Sigmoid colon (tissue), 7 donors: ENCODE results near the gene ARID5B. TPM values are rescaled to one million over a fixed set of nuclear protein-coding genes. Genes with fewer than 3 reads are reported as not detected.
"Not testable (repeated sequence)": the region's sequence is repeated elsewhere in the genome, so short reads cannot be mapped to it uniquely, and the experiment has no call there.

Source experiments
- DNase-seq: peaks from one replicate; pipeline ENCODE4 v3.0.0-alpha.2; 2019
- H3K27ac ChIP-seq, 4 donors: fragments of 200-600 bp; sonication (generic); one replicate each; pipeline ENCODE4 v1.5.1; 2016 to 2019; ENCODE audit warnings: mild to moderate bottlenecking in 1 of 4
- H3K27me3 ChIP-seq, 3 donors: fragments of 200-600 bp; sonication (generic); one replicate each; pipeline ENCODE4 v1.5.1; 2019; ENCODE audit warnings: mild to moderate bottlenecking in 1 of 3
- H3K36me3 ChIP-seq, 4 donors: fragments of 200-600 bp; sonication (generic); one replicate each; pipeline ENCODE4 v1.5.1; 2016 to 2019
- H3K4me1 ChIP-seq, 4 donors: fragments of 200-600 bp; sonication (generic); one replicate each; pipeline ENCODE4 v1.5.1; 2017 to 2019
- H3K4me3 ChIP-seq, 4 donors: fragments of 200-600 bp; sonication (generic); one replicate each; pipeline ENCODE4 v1.5.1; 2017 to 2019; ENCODE audit warnings: mild to moderate bottlenecking in 2 of 4, moderate library complexity in 1 of 4
- H3K9me3 ChIP-seq, 4 donors: fragments of 200-600 bp in 3 of 4; sonication (generic) in 3 of 4; one replicate each; pipeline versions ENCODE4 v1.5.1 to v1.6.1; 2013 to 2019
- EP300 ChIP-seq, 4 donors: sonication (generic); formaldehyde crosslinking; IDR thresholded peaks; one replicate each; pipeline ENCODE4 v1.6.1; 2017; ENCODE audit warnings: antibody characterized with exemption in 4 of 4
- POLR2A ChIP-seq, 2 donors: fragments of 450-650 bp; IDR thresholded peaks; one replicate each; pipeline ENCODE4 v1.6.1; 2016; ENCODE audit warnings: antibody characterized with exemption in 2 of 2, mild to moderate bottlenecking in 2 of 2, moderate library complexity in 2 of 2
- POLR2AphosphoS5 ChIP-seq, 4 donors: sonication (generic); formaldehyde crosslinking; IDR thresholded peaks; one replicate each; pipeline ENCODE4 v1.6.1; 2017; ENCODE audit warnings: antibody characterized with exemption in 4 of 4
- WGBS, 2 donors: extraction: QIAGEN DNeasy Blood & Tissue Kit; methylation state at CpG; one replicate each; pipeline ENCODE4 v1.1.7; 2013; 5-methylcytosine and 5-hydroxymethylcytosine counted together
- intact Hi-C: fragments of 100-400 bp; cut with DNase I; formaldehyde crosslinking; loops from one replicate; pipeline ENCODE4 v1.15.1; 2023
- polyA plus RNA-seq, 3 donors: library from polyadenylated mRNA; stranded (reverse); fragments of 200-250 nt; gene quantifications; one replicate each; pipeline ENCODE4 v1.2.3, GENCODE V29; 2013
- total RNA-seq, 4 donors: library from RNA; depleted of rRNA; stranded (reverse); fragments of >200 nt; gene quantifications; one replicate each; pipeline ENCODE4 v1.1.0, GENCODE V29; 2016
- TF ChIP-seq, protein P1 (sequence below), 4 experiments: fragments of 450-650 bp in 3 of 4; fragments of 200-600 bp in 1 of 4; IDR thresholded peaks; one replicate each; pipeline ENCODE4 v1.5.1; 2016 to 2019; ENCODE audit warnings: antibody characterized with exemption in 4 of 4, mild to moderate bottlenecking in 3 of 4, moderate library complexity in 2 of 4
- donor health status: healthy with polysubstance abuse.
- donor health status: Bipolar disorder and iron deficiency.
- donor health status: healthy.

Gene ARID5B
- total and polyA plus RNA-seq, 7 donors, result 2.3 to 109 (median 29.6) TPM

DNA sequence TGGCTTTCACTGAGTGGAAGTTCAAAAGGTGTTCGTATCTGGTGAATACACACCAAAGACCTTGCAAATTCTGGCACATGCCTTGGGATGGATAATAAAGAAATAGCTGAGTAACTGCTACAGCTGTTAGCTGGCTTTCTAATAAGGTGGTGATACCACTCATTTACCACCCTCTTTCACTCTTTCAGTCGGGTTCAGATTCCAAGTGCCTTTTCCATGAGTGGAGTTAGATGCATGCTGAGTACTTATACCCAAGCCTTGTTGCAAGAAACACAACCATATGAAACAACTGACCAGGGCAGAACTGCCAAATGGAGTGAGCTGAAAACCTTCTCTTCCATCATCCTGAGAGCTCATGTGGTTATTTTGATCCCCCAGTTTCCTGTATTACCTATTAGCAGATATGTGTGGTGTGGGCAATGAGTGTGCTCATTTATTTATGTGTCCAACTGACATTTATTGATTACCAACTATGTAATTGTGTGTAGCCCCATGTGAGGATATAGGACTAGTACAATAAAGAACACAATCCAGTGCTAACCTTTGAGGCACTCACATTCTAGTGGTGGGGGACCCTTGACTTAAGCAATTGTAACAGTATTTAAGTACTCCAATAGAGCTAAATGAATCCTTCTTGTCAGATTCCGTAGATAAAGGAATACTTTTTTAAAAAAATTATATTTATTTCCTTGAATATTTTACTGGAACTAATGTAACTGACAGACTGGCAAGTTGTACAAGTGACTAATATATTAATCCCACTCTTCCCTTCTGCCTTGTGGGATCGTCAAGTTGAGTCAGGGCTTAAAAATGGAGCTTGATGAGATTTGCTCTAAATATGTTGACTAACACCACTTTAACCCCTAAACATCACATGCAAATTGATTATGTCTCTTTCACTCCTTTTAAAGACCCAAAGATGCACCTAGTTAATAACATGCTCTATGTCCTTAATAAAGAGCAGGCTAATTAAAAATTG lies 124.7 kb downstream of the ARID5B start:
- intact Hi-C loops, result no loop called here
- peaks cover 0 to 17% (median 12%) of the 10 kb centered on the region in 4 donors for H3K4me1 ChIP-seq
- no peak overlapping the region for H3K27ac ChIP-seq
- H3K36me3 ChIP-seq, result no peaks in the 10 kb centered on the region
- H3K9me3 ChIP-seq, result no peaks in the 10 kb centered on the region
- no peak for DNase-seq
- no peak overlapping the region for H3K4me3 ChIP-seq
- no peak for TF ChIP-seq EP300 (IDR thresholded peaks at IDR 0.05)
- TF ChIP-seq POLR2A (IDR thresholded peaks at IDR 0.05), result no peak
- TF ChIP-seq, protein P1, sequence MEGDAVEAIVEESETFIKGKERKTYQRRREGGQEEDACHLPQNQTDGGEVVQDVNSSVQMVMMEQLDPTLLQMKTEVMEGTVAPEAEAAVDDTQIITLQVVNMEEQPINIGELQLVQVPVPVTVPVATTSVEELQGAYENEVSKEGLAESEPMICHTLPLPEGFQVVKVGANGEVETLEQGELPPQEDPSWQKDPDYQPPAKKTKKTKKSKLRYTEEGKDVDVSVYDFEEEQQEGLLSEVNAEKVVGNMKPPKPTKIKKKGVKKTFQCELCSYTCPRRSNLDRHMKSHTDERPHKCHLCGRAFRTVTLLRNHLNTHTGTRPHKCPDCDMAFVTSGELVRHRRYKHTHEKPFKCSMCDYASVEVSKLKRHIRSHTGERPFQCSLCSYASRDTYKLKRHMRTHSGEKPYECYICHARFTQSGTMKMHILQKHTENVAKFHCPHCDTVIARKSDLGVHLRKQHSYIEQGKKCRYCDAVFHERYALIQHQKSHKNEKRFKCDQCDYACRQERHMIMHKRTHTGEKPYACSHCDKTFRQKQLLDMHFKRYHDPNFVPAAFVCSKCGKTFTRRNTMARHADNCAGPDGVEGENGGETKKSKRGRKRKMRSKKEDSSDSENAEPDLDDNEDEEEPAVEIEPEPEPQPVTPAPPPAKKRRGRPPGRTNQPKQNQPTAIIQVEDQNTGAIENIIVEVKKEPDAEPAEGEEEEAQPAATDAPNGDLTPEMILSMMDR (IDR thresholded peaks at IDR 0.05), result no peak
- no peak for TF ChIP-seq POLR2AphosphoS5 (IDR thresholded peaks at IDR 0.05)
- H3K27me3 ChIP-seq, result no peaks in the 10 kb centered on the region
- whole genome bisulfite sequencing, 2 donors, result 84 to 89% methylated on average over 4 of the region's 4 CpGs

DNA sequence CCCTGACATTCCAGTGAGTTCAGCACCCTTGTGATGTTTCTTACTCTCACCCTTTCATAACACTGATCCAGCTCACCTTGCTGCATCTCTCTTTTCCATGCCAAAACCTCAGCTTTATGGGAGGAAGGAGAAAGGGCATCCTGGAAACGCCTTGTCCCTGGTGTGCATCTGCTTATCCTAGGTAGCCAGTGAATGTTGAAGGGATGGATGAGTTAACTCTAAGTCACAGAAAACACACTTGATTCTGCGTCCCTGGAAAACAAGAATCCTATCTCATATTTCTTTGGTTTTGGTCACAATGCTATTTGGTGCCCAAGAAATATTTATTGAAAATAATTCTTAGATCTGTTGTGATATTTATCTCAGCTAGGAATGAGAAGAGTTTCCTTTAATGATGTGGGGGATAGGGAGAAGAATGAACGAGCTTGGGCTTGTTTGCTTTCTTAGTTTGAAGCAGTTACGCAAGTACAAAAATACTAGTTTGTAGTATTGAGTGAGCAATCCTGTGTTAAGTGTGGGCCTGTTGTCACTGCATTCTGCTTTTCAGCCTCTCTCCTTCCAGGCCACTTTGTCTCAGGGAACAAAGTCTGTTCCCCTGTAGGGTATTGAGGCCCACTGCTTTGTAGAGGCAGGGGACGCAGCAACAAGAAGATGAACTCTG lies 126.5 kb downstream of the ARID5B start:
- TF ChIP-seq POLR2A (IDR thresholded peaks at IDR 0.05) (no peak), POLR2AphosphoS5 (IDR thresholded peaks at IDR 0.05) (no peak), EP300 (IDR thresholded peaks at IDR 0.05) (no peak)
- TF ChIP-seq, protein P1 (IDR thresholded peaks at IDR 0.05), result no peak
- H3K36me3 ChIP-seq, result no peaks in the 10 kb centered on the region
- intact Hi-C loops, result no loop called here
- no peak for DNase-seq
- H3K9me3 ChIP-seq, result no peaks in the 10 kb centered on the region
- 81 to 90% methylated on average over 5 of the region's 5 CpGs for WGBS, 2 donors
- H3K4me1 ChIP-seq, result peaks cover 0 to under 1% (median 0%) of the 10 kb centered on the region in 4 donors
- no peaks in the 10 kb centered on the region for H3K27me3 ChIP-seq
- H3K4me3 ChIP-seq, result no peak overlapping the region
- no peak overlapping the region for H3K27ac ChIP-seq

DNA sequence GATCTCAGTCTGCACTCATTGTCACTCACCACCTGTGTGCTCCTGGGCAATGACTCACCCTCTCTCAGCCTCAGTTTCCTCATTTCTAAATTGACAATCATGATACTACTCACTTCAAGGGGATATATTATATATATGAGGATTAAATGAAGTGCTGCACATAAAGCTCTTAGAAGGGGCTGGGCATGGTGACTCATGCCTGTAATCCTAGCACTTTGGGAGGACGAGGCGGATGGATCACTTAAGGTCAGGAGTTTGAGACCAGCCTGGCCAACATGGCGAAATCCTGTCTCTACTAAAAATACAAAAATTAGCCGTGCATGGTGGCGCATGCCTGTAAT lies 127.0 kb downstream of the ARID5B start:
- intact Hi-C loops, H3K4me1 ChIP-seq, DNase-seq, H3K27me3 ChIP-seq, H3K9me3 ChIP-seq, H3K27ac ChIP-seq, H3K4me3 ChIP-seq, H3K36me3 ChIP-seq: not testable (repeated sequence)
- WGBS, 2 donors, result 86% methylated on average over 5 of the region's 5 CpGs

DNA sequence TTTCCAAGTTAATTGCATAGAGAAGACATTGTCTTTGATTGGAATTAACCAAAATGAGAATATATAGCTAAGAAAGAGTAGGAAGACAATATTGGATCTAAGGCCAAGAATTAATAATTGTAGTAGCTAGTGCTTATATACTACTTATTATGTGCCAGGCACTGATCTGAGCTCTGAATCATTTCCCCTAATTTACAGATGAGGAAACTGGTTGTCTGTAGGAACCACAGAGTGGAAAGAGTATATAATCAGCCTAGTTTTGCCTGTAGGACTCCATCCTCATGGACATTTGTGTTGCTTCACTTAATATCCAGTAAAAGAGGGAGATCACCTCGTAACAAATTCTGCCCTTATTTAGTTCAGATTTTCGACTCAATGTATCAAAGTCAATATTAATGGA lies 127.9 kb downstream of the ARID5B start:
- WGBS, 2 donors, result 91 to 93% methylated on average over 2 of the region's 2 CpGs
- intact Hi-C loops, result no loop called here
- Histone ChIP-seq H3K4me1 (peaks cover 0 to 13% (median 11%) of the 10 kb centered on the region in 4 donors), H3K4me3 (no peak overlapping the region), H3K36me3 (no peaks in the 10 kb centered on the region), H3K9me3 (no peaks in the 10 kb centered on the region), H3K27me3 (no peaks in the 10 kb centered on the region), H3K27ac (no peak overlapping the region)
- TF ChIP-seq POLR2A (IDR thresholded peaks at IDR 0.05), result no peak
- TF ChIP-seq EP300 (IDR thresholded peaks at IDR 0.05), result no peak
- TF ChIP-seq, protein P1 (IDR thresholded peaks at IDR 0.05), result no peak
- no peak for TF ChIP-seq POLR2AphosphoS5 (IDR thresholded peaks at IDR 0.05)
- no peak for DNase-seq

DNA sequence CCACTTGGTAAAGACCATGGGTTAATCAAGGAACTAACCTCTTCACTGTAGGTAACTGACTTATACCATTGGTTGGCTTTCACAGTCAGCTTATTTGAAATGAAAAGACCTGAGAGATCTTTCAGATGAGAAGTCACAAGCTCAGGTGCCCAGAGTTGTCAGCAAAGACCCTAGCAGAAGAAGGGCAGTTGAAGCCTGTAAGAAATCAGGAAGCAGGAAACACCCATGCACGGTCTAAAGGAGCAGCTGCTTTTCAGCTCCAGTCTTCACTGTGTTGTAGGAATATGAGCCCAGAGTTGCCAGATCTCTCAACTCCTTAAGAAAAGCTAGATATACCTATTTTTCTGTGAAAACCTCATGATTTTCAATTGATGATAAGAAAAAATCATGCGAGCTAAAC lies 130.0 kb downstream of the ARID5B start:
- intact Hi-C loops, result loop anchor here (10.0 kb wide), 1 partner anchor 197 kb away; no protein-coding TSS in a partner anchor
- 42 to 58% methylated on average over 2 of the region's 2 CpGs for WGBS, 2 donors

More for the DNA sequence above, 130.0 kb downstream of the ARID5B start:
- H3K4me1 ChIP-seq, result peaks cover 0 to 34% (median 24%) of the 10 kb centered on the region in 4 donors
- H3K36me3 ChIP-seq, result no peaks in the 10 kb centered on the region
- no peak overlapping the region for H3K27ac ChIP-seq
- H3K4me3 ChIP-seq, result no peak overlapping the region
- H3K9me3 ChIP-seq, result no peaks in the 10 kb centered on the region
- TF ChIP-seq EP300 (IDR thresholded peaks at IDR 0.05), result no peak
- TF ChIP-seq, protein P1 (IDR thresholded peaks at IDR 0.05), result no peak
- TF ChIP-seq POLR2A (IDR thresholded peaks at IDR 0.05), result no peak
- TF ChIP-seq POLR2AphosphoS5 (IDR thresholded peaks at IDR 0.05), result no peak
- DNase-seq, result no peak
- no peaks in the 10 kb centered on the region for H3K27me3 ChIP-seq
